ENCODE results near the gene BMP8A.

Gene BMP8A

GRCh38 chr1:39571178-39571483, 79.7 kb downstream of the BMP8A start:
- Histone ChIP-seq H3K9ac (ENCODE audit: low read depth, low read length, poor library complexity, severe bottlenecking) (no peak overlapping the region), H3K79me2 (ENCODE audit: insufficient read depth, low read length) (peaks cover 92% of the 10 kb centered on the region), H3K4me3 (ENCODE audit: low read length, poor library complexity, severe bottlenecking) (no peak overlapping the region), H3K4me1 (ENCODE audit: insufficient read depth, low read length, poor library complexity, severe bottlenecking) (peaks cover 48% of the 10 kb centered on the region), H4K20me1 (ENCODE audit: insufficient read depth, low read length, poor library complexity, severe bottlenecking) (peaks cover 91% of the 10 kb centered on the region), H3K9me2 (replicated peaks; ENCODE audit: low read depth, low read length) (no peaks in the 10 kb centered on the region), H3K36me3 (ENCODE audit: insufficient read depth, low read length) (peaks cover 66% of the 10 kb centered on the region), H3K27me3 (ENCODE audit: insufficient read depth, low read length, poor library complexity, severe bottlenecking) (no peaks in the 10 kb centered on the region), H2AFZ (ENCODE audit: low read length) (no peak overlapping the region), H3K4me2 (ENCODE audit: low read depth, low read length, poor library complexity, severe bottlenecking) (peak overlapping the region; percentile 99), H3F3A (ENCODE audit: low read depth) (no peaks in the 10 kb centered on the region), H3K9me3 (ENCODE audit: insufficient read depth, low read depth, low read length) (no peaks in the 10 kb centered on the region)
- TF ChIP-seq CTCF (conservative IDR thresholded peaks at IDR 0.05; ENCODE audit: low read length) (no peak), EZH2phosphoT487 (IDR thresholded peaks at IDR 0.05; ENCODE audit: borderline replicate concordance) (no peak)

DNA sequence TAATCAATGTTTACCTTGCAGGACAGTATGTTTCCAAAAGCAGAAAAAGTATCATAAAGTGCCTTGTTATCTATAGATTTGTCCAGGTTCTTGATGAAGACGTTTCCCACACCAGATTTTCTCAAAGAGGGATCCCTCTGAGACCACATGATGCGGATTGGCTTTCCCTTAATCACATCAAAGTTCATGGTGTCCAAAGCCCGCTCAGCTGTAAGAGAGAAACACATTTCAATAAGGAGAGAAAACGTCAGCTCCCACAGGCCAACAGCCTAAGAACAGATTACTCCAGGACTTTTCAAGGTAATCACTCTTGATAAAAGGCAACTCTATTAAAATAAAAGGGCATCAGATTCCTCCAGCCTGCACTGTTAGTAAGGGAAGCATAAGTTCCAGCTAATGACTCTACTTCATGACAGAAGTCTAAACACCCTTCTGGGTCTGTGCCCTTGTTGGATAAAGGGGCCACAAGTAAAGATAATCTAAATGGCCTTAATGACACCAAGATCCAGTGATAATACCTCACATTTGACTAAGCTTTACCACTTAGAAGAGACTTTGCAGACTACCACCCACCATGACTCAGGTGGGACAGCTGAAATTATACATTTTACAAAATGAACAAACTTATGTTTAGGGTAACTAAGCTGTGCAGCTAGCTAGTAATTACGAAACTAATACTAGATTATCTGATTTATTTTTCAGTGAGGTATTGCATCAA, 81.1 kb downstream of the BMP8A start:
- Histone ChIP-seq H3K4me2 (ENCODE audit: low read depth, low read length, poor library complexity, severe bottlenecking) (peak overlapping the region; percentile 99), H3K9ac (ENCODE audit: low read depth, low read length, poor library complexity, severe bottlenecking) (peak overlapping the region; percentile 97), H4K20me1 (ENCODE audit: insufficient read depth, low read length, poor library complexity, severe bottlenecking) (peaks cover 78% of the 10 kb centered on the region), H3K36me3 (ENCODE audit: insufficient read depth, low read length) (peaks cover 52% of the 10 kb centered on the region), H3K79me2 (ENCODE audit: insufficient read depth, low read length) (peaks cover 85% of the 10 kb centered on the region), H3K4me3 (ENCODE audit: low read length, poor library complexity, severe bottlenecking) (peak overlapping the region; percentile 89), H3K27me3 (ENCODE audit: insufficient read depth, low read length, poor library complexity, severe bottlenecking) (no peaks in the 10 kb centered on the region), H3K9me3 (ENCODE audit: insufficient read depth, low read depth, low read length) (no peaks in the 10 kb centered on the region), H3K9me2 (replicated peaks; ENCODE audit: low read depth, low read length) (no peaks in the 10 kb centered on the region), H3K4me1 (ENCODE audit: insufficient read depth, low read length, poor library complexity, severe bottlenecking) (peaks cover 48% of the 10 kb centered on the region), H2AFZ (ENCODE audit: low read length) (no peak overlapping the region), H3F3A (ENCODE audit: low read depth) (no peaks in the 10 kb centered on the region)
- TF ChIP-seq CTCF (conservative IDR thresholded peaks at IDR 0.05; ENCODE audit: low read length) (no peak), EZH2phosphoT487 (IDR thresholded peaks at IDR 0.05; ENCODE audit: borderline replicate concordance) (no peak)

DNA sequence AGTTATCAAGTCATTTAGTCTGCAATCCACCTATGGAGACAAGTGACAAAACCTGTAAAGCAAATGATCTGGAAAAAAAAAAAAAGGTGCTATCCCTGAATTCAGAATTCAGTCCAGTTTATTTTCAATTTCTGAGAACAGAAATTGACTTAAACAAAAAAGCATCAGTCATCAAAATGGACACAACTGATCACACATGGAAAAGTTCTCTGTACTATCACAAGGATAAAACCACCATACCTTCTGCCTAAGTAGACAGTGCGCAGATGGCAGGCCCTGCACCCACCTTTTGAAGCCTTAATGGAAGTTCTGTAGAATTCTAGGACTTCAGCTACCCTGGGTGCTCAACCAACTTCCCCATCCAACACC, 81.6 kb downstream of the BMP8A start:
- Histone ChIP-seq H3K79me2 (ENCODE audit: insufficient read depth, low read length) (peaks cover 85% of the 10 kb centered on the region), H3K4me1 (ENCODE audit: insufficient read depth, low read length, poor library complexity, severe bottlenecking) (peaks cover 48% of the 10 kb centered on the region), H2AFZ (ENCODE audit: low read length) (no peak overlapping the region), H3K4me2 (ENCODE audit: low read depth, low read length, poor library complexity, severe bottlenecking) (peak overlapping the region; percentile 99), H3K36me3 (ENCODE audit: insufficient read depth, low read length) (peaks cover 47% of the 10 kb centered on the region), H3K9me3 (ENCODE audit: insufficient read depth, low read depth, low read length) (no peaks in the 10 kb centered on the region), H3K27me3 (ENCODE audit: insufficient read depth, low read length, poor library complexity, severe bottlenecking) (no peaks in the 10 kb centered on the region), H3F3A (ENCODE audit: low read depth) (no peaks in the 10 kb centered on the region), H3K9me2 (replicated peaks; ENCODE audit: low read depth, low read length) (no peaks in the 10 kb centered on the region), H4K20me1 (ENCODE audit: insufficient read depth, low read length, poor library complexity, severe bottlenecking) (peaks cover 78% of the 10 kb centered on the region), H3K9ac (ENCODE audit: low read depth, low read length, poor library complexity, severe bottlenecking) (peak overlapping the region; percentile 97), H3K4me3 (ENCODE audit: low read length, poor library complexity, severe bottlenecking) (peak overlapping the region; percentile 89)
- no peak for TF ChIP-seq EZH2phosphoT487 (IDR thresholded peaks at IDR 0.05; ENCODE audit: borderline replicate concordance)
- TF ChIP-seq CTCF (conservative IDR thresholded peaks at IDR 0.05; ENCODE audit: low read length), result no peak
